Activated CD4-positive, alpha-beta T cell treated with anti-CD3 and anti-CD28 coated beads for 48 hours (primary cell): ENCODE results near the gene GALNT16.
"Not testable (repeated sequence)": the region's sequence is repeated elsewhere in the genome, so short reads cannot be mapped to it uniquely, and the experiment has no call there.

Experiments used
- DNase-seq: peaks from one replicate; pipeline ENCODE4 v3.0.0-alpha.2; 2020

GALNT16 gene

GRCh38 chr14:69287098-69288010 lies 27.4 kb downstream of the GALNT16 start:
- DNase-seq, result no peak

- no peak for DNase-seq
Observed at GRCh38 chr14:69288011-69288771, 28.2 kb downstream of the GALNT16 start.

GRCh38 chr14:69288956-69289705 lies 29.2 kb downstream of the GALNT16 start:
- DNase-seq, result no peak

- no peak for DNase-seq
Observed at GRCh38 chr14:69289811-69290520, 30.0 kb downstream of the GALNT16 start.

GRCh38 chr14:69290881-69291280 lies 30.9 kb downstream of the GALNT16 start:
- not testable (repeated sequence) for DNase-seq

- no peak for DNase-seq
Observed at GRCh38 chr14:69291396-69291795, 31.4 kb downstream of the GALNT16 start.

DNA sequence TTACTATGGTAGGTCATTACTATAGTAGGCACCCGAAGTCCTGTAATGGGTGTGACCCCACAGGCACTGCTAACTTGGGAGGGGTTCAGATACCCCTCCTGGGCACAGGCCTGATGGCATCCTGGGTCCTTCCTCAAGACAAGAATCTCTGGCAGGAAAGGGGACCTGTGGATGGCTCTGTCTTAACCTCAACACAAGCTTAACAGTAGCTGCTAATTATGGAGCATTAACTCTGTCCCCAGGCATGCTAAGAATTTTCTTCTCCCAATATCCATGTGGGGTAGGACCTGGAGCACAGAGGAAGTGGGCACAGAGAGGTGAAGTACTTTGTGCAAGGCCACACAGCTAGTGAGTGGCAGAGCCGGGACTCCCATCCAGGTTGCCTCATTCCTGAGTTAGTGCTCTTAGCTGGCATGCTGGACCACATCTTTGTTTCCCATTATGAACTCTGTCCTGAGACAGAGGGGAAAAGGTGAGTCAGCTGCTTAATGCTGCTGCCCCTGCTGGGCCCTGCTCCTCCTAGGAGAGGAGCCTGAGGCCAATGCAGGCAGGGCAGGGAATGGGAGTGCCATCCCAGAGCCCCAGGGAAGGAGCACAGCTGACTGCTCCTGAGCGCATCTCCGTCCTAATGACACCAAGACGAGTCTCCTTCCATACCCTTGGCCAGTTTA lies 32.1 kb downstream of the GALNT16 start:
- DNase-seq, result no peak

- no peak for DNase-seq
Observed at GRCh38 chr14:69298131-69299071, 38.4 kb downstream of the GALNT16 start.

DNA sequence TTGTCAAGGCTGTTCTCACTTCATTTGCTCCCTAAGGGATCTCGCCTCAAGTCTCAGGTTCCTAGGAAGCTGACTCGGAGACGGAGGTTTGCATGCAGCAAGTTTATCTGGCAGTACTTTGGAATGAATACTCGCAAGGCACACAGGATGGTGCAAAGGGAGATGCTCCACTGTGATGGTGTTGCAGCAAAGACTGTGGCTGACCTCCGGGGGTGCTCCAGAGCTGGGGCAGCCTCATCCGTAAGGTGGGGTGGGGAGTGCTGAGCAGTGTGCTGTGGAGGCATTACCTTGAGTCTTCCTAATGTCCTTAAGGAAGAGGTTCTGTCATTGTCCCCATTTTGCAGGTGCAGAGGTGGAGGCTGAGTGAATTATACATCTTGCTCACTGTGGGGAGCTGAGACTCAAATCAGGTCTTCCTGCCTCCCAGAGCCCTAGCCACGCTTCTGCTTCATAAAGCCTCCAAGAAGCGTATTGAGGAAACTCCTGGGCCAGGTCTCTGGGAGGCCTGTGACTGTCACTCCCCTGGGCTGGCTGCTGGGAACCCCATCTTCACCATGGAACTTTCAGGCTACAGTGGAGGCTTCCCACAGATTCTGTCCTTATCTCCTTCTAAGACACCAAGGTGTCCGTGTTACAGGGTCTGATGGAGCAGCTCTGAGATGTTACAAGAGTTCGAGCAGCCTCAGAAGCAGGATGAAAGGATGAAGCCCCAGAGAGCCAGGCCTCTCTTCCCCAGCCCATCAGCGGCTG lies 39.5 kb downstream of the GALNT16 start:
- peak; percentile 27 for DNase-seq

- DNase-seq, result no peak
Observed at GRCh38 chr14:69300601-69301221, 40.8 kb downstream of the GALNT16 start.

- no peak for DNase-seq
Observed at GRCh38 chr14:69303086-69303485, 43.1 kb downstream of the GALNT16 start.

DNA sequence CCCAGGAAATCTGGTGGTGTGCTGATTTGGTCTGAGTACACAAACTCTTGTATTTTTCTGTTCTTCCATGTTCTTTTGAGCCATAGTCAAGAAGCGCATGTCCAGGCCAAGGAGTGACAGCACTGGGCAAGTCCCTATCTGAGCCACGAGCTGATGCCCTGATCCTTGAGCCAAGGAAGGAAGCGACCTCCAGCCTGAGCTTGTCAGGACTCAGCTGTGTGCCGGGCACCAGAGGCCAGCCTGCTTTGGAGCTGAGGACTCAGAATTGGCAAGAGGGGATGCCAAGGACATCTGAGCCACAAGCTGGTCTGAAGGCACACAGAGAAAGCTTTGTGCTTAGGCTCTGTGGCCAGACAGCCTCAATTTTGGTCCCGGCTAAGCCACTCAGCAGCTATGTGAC lies 52.6 kb downstream of the GALNT16 start:
- DNase-seq, result no peak

- DNase-seq, result no peak
Observed at GRCh38 chr14:69313176-69313575, 53.2 kb downstream of the GALNT16 start.

- DNase-seq, result no peak
Observed at GRCh38 chr14:69314327-69314726, 54.4 kb downstream of the GALNT16 start.

DNA sequence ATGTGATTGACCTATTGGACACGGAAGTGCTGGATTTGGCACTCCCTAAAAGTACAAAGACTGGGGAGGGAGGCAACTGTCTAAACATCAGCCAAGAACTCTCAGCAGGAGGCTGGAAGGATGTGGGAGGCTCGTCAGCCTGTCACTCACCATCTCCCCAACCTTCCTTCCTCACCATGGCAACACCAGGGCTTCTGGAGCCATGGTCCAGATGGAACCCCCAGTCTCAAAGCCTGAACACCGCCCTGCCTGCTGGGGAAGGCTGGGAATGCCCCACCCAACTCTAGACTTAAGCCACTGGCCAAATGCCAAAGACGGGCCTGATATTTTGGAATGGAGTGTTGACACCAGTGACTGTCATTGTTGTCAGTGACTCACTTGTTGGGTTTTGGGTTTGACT lies 55.3 kb downstream of the GALNT16 start:
- no peak for DNase-seq

DNA sequence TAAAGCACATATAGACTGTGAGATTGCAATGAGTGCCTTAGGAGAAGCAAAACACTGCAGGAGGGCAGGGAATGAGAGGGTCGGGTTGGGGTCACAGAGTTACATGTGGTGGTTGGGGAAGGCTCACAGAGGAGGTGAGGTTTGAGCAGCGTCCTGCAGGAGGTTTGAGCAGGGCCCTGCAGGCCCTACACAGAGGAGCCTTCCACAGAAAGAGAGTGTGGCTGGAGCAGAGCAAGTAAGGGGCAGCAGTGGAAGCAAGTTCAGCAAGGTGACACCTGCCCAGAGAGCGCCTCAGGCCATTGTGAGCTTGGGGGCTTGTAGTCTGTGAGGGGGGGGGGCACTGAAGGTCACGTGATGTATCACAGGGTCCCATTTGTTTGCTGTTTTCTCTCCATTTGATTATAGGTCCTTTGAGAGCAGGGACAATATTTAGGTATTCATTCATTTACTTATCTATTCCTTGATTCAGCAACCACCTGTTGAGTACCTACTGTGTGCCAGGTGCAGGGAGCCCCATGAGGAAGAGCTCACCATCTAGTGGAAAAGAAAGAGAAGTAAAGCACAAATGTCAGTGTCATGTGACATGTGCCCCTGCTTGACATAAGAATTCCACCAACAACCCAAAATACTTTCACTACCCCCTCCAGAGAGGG lies 56.6 kb downstream of the GALNT16 start:
- DNase-seq, result no peak

DNA sequence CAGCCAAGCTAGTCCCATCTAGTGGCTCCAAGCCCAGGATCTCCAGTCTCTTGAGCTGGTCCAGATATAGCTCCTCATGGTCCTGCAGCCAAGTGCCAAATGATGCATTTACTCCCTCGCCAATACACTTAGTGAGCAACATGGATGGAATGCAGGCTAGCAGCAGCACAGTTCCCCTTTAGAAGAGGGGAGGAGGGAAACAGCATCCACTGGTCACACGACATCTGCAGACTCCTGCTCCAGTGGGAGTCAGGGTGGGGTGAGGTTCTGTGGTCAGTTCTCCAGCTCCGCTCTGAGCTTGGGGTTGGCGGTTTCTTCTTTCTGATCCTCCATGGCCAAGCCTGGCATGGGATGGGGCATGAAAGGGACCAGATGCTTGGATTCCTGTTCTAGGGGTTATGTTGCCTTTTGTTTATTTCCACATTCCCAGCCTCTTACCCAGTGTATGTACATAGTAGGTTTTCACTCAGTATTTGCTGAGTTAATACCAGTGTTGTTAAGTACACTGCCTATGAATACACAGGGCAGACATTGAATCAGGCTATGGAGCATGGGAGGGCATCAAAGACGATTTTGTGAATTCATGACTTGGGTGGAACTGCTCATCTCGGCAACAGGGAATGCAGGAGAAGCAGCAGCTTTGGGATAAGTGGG lies 57.3 kb downstream of the GALNT16 start:
- DNase-seq, result no peak

DNA sequence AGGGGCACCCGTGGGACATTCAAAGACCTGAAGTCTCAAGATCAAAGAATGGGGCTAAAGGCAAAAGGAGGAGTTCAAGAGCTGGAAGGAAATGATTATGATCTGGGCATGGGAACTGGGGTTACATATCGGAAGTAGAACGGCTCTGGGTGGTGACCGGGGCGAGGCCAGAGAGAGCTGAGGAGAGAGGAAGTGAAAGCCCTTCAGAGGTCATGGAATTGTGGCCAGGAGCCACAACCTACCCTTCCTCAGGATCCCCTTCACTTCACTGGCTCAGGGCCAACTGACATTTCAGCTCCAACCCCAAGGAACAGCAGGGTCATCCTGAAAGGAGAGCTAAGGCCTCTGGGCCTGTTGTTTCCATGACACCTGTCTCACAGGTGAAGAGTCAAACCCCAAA lies 57.8 kb downstream of the GALNT16 start:
- no peak for DNase-seq

- DNase-seq, result no peak
Observed at GRCh38 chr14:69318241-69318640, 58.3 kb downstream of the GALNT16 start.
